GM18508 (cell line): ENCODE data around the gene WDFY2.

ENCODE experiments used
- ATAC-seq: cut with Tn5 transposase; IDR thresholded peaks from one replicate; pipeline ENCODE4 v1.9.1; 2021; ENCODE audit warnings: moderate number of reproducible peaks; ENCODE audit not compliant: insufficient read depth, unreplicated experiment

The WDFY2 gene

GRCh38 chr13:51729866-51730553, 145.7 kb downstream of the WDFY2 start:
- no peak for ATAC-seq

- no peak for ATAC-seq
These were observed 146.7 kb downstream of the WDFY2 start for GRCh38 chr13:51730927-51731326.

- no peak for ATAC-seq
These were observed 147.5 kb downstream of the WDFY2 start for GRCh38 chr13:51731759-51732158.

- ATAC-seq: no peak
These were observed 149.4 kb downstream of the WDFY2 start for GRCh38 chr13:51733374-51734298.

GRCh38 chr13:51734786-51735185, 150.5 kb downstream of the WDFY2 start:
- ATAC-seq: no peak

GRCh38 chr13:51737609-51738008, 153.3 kb downstream of the WDFY2 start:
- no peak for ATAC-seq

GRCh38 chr13:51738226-51738905, 154.1 kb downstream of the WDFY2 start:
- no peak for ATAC-seq

GRCh38 chr13:51739027-51739764, 154.9 kb downstream of the WDFY2 start:
- no peak for ATAC-seq

GRCh38 chr13:51740698-51741097, 156.4 kb downstream of the WDFY2 start:
- no peak for ATAC-seq

GRCh38 chr13:51742031-51742430, 157.8 kb downstream of the WDFY2 start:
- ATAC-seq: no peak

- ATAC-seq: no peak
These were observed 158.3 kb downstream of the WDFY2 start for GRCh38 chr13:51742611-51743010.

- ATAC-seq: no peak
These were observed 161.0 kb downstream of the WDFY2 start for GRCh38 chr13:51745243-51745642.

- ATAC-seq: no peak
These were observed 162.5 kb downstream of the WDFY2 start for GRCh38 chr13:51746802-51747201.

- no peak for ATAC-seq
These were observed 163.5 kb downstream of the WDFY2 start for GRCh38 chr13:51747438-51748434.

- ATAC-seq: no peak
These were observed 172.4 kb downstream of the WDFY2 start for GRCh38 chr13:51756651-51757050.

GRCh38 chr13:51758691-51759090, 174.4 kb downstream of the WDFY2 start:
- ATAC-seq: no peak

- ATAC-seq: no peak
These were observed 175.0 kb downstream of the WDFY2 start for GRCh38 chr13:51759240-51759639.

GRCh38 chr13:51760592-51760991, 176.3 kb downstream of the WDFY2 start:
- no peak for ATAC-seq
